NCI-H1417 (cell line): ENCODE data around the gene PSMB2.

ENCODE experiments used
- DNase-seq, 3 experiments: peaks; one replicate each; lab custom pipeline; 2025; lab: John Stamatoyannopoulos, UW

PSMB2 gene

DNA sequence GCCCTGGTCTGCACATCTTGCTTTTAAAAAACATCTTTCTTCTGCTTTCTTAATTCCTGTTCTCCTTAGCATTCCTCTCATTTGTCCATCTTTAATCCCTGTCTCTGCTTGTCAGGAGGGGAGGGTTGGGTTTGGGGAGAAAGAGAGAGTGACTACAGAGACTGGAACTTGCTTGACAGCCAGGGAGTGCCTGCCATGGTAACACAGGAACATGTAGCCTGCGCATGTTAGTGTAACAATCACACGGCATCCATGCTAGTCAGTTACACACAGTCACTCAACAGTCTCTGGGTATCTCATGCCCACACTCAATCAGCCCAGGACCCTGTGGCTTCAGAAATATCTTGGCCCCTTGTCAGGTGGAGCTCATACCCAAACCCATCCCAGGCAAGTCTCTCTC lies 69.0 kb downstream of the PSMB2 start:
- DNase-seq: no peak

DNA sequence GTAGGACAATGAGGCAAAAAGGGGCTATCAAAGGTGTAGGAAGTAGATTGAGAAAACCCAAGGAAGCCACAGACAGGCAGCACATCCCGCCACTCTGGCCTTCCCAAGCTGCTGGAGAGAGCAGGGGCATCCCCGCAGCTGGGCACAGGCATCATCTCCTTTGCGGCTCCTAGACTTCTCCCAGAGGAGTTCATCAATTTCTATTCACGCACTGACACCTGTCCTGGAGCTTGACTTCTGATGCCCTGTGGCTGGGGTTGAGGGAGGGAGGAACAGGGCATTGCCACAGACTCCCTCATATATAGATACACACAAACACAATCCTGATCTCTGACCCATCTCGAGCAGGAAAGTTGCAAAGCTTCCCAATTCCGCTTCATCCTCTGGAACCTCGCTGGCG lies 70.1 kb downstream of the PSMB2 start:
- DNase-seq: no peak

DNA sequence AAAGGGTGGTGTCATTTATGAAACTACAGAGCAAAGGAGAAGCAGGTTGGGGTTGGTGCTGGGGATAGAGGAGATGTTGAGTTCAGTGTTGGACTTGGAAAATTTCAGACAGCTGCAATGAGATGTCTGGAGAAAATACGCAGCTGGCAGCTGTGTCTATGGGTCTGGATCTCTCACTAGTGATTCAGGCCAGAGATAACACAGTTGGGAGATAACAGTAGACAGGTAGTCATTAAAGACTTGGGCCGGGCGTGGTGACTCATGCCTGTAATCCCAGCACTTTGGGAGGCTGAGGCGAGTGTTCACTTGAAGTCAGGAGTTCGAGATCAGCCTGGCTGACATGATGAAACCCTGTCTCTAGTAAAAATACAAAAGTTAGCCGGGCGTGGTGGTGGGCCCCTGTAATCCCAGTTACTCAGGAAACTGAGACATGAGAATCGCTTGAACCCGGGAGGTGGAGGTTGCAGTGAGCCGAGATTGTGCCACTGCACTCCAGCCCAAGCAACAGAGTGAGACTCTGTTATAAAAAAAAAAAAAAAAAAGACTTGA lies 70.7 kb downstream of the PSMB2 start:
- no peak for DNase-seq

GRCh38 chr1:35569936-35570335 lies 71.4 kb downstream of the PSMB2 start:
- no peak for DNase-seq

GRCh38 chr1:35568975-35569395 lies 72.3 kb downstream of the PSMB2 start:
- DNase-seq: peak; percentile 42 to 79 (median 43)

- DNase-seq: no peak
Measured at GRCh38 chr1:35567947-35568558, 73.3 kb downstream of the PSMB2 start.

GRCh38 chr1:35565742-35566133 lies 75.6 kb downstream of the PSMB2 start:
- DNase-seq: no peak

GRCh38 chr1:35564884-35565741 lies 76.2 kb downstream of the PSMB2 start:
- DNase-seq: no peak

GRCh38 chr1:35564037-35564883 lies 77.1 kb downstream of the PSMB2 start:
- peak; percentile 59 to 87 (median 72) for DNase-seq

DNA sequence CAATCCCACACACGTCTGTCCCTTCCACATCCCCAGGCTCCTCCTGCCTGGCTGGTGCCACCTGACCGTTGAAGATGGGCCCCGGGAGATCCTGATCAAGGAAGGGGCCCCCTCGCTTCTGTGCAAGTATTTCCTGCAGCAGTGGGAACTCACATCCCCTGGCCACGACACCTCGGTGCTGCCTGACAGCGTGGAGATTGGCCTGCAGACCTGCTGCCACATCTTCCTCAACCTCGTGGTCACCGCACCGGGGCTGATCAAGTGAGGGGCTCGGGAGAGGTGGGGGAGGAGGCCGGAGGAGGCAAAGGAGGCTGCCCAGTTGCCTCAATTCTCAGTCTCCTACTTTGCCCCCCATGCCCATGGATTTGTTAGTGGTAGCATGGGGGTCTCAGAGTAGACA lies 78.2 kb downstream of the PSMB2 start:
- no peak for DNase-seq

- no peak for DNase-seq
Measured at GRCh38 chr1:35561972-35562680, 79.2 kb downstream of the PSMB2 start.

DNA sequence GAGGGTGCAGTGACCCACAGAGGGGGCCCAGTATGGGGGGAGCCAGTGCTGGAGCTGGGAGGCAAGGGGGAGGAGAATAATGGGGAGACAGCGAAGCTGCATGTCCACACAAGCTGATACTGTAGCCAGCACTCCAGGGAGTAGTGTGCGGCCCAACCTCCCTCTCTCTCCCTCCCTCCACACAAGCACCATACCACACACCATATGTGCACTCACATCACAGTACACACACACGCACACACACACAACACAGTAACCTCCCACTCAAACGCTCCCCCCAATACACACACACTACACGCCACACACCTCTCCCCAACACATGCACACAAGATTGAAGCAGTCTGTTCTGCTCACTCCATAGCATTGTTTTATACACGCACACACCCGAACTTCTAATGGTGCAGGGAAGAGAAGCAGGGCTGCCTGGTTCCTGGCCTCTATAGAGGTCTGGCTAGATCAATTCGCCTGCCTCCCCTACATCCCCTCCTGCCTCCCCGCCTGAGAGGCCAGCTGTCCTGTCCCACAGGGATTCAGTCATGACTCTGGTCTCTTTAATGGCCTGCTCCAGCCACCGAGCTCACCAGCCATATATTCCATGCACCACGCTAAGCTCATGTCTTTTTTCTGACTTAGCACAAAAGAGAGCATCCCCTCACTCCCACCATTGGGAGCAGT lies 79.9 kb downstream of the PSMB2 start:
- no peak for DNase-seq

DNA sequence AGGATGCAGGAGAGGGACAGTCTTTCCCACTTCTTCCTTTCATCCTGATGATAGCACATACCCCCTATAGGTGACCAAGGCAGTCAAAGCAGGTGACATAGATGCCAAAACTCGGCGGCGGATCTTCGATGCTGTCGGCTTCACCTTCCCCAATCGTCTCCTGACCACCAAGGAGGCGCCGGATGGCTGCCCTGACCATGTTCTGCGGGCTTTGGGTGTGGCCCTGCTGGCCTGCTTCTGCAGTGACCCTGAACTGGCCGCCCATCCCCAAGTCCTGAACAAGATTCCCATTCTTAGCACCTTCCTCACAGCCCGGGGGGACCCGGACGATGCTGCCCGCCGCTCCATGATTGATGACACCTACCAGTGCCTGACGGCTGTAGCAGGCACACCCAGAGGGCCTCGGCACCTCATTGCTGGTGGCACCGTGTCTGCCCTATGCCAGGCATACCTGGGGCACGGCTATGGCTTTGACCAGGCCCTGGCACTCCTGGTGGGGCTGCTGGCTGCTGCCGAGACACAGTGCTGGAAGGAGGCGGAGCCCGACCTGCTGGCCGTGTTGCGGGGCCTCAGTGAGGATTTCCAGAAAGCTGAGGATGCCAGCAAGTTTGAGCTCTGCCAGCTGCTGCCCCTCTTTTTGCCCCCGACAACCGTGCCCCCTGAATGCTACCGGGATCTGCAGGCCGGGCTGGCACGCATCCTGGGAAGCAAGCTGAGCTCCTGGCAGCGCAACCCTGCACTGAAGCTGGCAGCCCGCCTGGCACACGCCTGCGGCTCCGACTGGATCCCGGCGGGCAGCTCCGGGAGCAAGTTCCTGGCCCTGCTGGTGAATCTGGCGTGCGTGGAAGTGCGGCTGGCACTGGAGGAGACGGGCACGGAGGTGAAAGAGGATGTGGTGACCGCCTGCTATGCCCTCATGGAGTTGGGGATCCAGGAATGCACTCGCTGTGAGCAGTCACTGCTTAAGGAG lies 80.8 kb downstream of the PSMB2 start:
- DNase-seq: no peak

- no peak for DNase-seq
Measured at GRCh38 chr1:35559317-35559944, 81.9 kb downstream of the PSMB2 start.

DNA sequence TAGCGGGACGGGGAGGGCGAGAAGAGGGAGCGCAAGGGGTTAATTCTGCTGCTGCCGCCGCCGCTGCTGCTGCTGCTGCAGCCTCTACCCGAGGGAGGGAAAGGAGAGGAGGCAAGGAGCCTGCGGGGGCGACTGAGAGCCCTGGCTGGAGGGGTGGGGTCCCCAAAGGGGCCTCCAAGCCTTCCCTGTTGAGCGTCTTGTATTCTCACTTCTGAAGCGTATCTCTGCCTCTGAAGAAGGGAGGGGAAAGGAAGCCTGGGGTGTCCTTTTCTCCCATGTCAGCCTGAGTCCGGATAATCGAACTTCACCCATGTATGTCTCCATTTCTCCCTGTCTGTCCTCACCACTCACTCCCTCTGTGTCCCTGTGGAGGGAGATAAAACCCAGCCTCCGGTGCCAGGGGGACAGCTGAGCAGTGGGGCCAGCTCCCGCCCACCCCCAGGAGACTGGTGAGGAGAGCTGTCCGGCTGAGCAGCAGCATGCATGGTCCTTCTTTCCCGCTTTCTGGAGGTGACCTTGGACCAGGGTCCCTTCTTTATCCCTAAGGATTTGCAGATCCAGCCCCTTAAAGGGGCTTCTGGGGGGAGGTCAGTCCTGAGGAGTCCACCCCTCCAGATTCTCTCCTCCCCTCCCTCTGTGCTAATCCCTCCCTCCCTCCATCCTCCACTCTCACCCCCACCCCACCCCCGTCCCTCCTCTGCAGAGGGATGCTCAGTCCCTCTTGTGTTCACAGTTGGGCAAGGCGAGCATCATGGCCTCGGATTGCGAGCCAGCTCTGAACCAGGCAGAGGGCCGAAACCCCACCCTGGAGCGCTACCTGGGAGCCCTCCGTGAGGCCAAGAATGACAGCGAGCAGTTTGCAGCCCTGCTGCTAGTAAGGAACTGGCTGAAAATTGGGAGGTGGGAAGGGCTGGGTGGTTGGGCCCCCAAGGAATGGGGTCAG lies 82.7 kb downstream of the PSMB2 start:
- DNase-seq: peak in 2 of 3 experiments; percentile 12 to 38

DNA sequence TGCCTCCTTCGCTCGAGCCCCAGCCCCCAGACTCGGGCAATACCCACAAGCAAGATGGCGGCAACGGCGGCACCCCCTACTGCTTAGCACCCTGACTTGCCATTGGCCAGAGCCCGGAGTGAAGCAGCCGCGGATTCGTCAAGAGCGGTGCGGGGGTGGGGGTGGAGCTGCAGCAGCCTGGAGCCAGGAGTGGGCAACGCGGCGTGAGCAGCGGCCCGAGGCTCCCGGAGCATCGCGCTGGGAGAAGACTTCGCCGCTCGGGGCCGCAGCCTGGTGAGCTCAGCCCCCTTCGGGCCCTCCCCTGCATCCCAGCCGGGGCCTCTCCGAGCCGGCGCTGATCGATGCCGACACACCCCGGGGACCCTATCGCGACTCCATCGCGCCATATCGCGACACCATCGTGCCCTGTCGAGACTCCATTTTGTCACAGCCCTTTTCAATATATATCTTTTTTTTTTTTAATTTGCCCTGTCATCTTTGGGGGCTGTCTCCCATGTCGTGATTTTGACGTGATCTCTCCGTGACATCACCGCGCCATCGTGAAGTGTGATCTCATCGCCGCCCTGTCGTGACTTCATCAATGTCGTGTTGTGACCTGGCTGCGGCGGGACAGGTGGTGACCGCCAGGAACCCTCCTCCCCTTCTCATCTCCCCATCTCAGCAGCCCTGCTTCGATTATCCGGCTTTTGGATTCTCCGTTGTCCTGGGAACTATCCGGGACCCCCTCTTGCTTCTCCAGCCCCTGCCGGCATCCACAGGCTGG lies 83.5 kb downstream of the PSMB2 start, which contains the start of gene NCDN:
NCDN (plus strand) TSS at position 189 of the 763 bp plus-strand sequence; CDS start at position 581, 392 bp downstream.
- peak; percentile 95 to 98 (median 97) for DNase-seq

GRCh38 chr1:35557118-35557610 lies 84.2 kb downstream of the PSMB2 start, which contains the start of gene KIAA0319L:
Gene KIAA0319L, minus strand, starts transcription at chr1:35557403. Its CDS starts 2,912 bp downstream, at chr1:35554491.
- DNase-seq: peak; percentile 75 to 97 (median 75)
